DMS153 treated with DMSO at 0.1 percent for 48 hours (cell line): ENCODE measurements around the gene HOXA3.

Source experiments
- DNase-seq: peaks from one replicate; lab custom pipeline; 2025; ENCODE audit not compliant: unreplicated experiment; lab: John Stamatoyannopoulos, UW

HOXA3 gene

GRCh38 chr7:27106181-27106900 is 46.0 kb downstream of the HOXA3 start:
- DNase-seq = no peak

- DNase-seq = no peak
Measured at GRCh38 chr7:27105301-27106031, 46.9 kb downstream of the HOXA3 start.

- DNase-seq = no peak
Measured at GRCh38 chr7:27104341-27105058, 47.9 kb downstream of the HOXA3 start.

- DNase-seq = no peak
Measured at GRCh38 chr7:27103489-27104226, 48.7 kb downstream of the HOXA3 start.

GRCh38 chr7:27102581-27103442 is 49.6 kb downstream of the HOXA3 start, which contains the start of gene HOXA2:
TSS of gene HOXA2 (minus strand) at chr7:27102683. CDS start at chr7:27102500, 183 bp downstream.
- DNase-seq = no peak

- DNase-seq = no peak
Measured at GRCh38 chr7:27101957-27102580, 50.3 kb downstream of the HOXA3 start.

- DNase-seq = no peak
Measured at GRCh38 chr7:27101171-27101956, 51.0 kb downstream of the HOXA3 start.

GRCh38 chr7:27100694-27101170 is 51.7 kb downstream of the HOXA3 start:
- no peak for DNase-seq

- no peak for DNase-seq
Measured at GRCh38 chr7:27099453-27100370, 52.7 kb downstream of the HOXA3 start.

GRCh38 chr7:27098578-27099451 is 53.6 kb downstream of the HOXA3 start:
- no peak for DNase-seq

- DNase-seq = no peak
Measured at GRCh38 chr7:27097686-27098577, 54.5 kb downstream of the HOXA3 start.

GRCh38 chr7:27096768-27097514 is 55.4 kb downstream of the HOXA3 start:
- DNase-seq = no peak

GRCh38 chr7:27095897-27096767 is 56.3 kb downstream of the HOXA3 start, which contains the start of gene HOXA1:
TSS of gene HOXA1 (minus strand) at chr7:27096000. CDS start at chr7:27095912, 88 bp downstream.
- peak; percentile 88 for DNase-seq
